ENCODE results near the gene BACH2.

BACH2 gene

GRCh38 chr6:90184334-90185298, 112.0 kb downstream of the BACH2 start:
- Mint-ChIP-seq H3K27ac (no peak overlapping the region), H3K4me3 (no peak overlapping the region), H3K36me3 (ENCODE audit: low read depth) (peaks cover 9% of the 10 kb centered on the region), H3K4me1 (peaks cover 10% of the 10 kb centered on the region), H3K9me3 (peaks cover 6% of the 10 kb centered on the region), H3K27me3 (ENCODE audit: low read depth, poor library complexity) (no peaks in the 10 kb centered on the region)
- no peak for DNase-seq
- no peak for TF ChIP-seq CTCF (IDR thresholded peaks at IDR 0.05)

- no peak overlapping the region for H3K4me3 Mint-ChIP-seq
- TF ChIP-seq CTCF (IDR thresholded peaks at IDR 0.05), result no peak
- no peak overlapping the region for H3K27ac Mint-ChIP-seq
- H3K36me3 Mint-ChIP-seq (ENCODE audit: low read depth), result peaks cover 5% of the 10 kb centered on the region
- peaks cover 3% of the 10 kb centered on the region for H3K9me3 Mint-ChIP-seq
- DNase-seq, result no peak
- H3K4me1 Mint-ChIP-seq, result peaks cover 10% of the 10 kb centered on the region
- no peaks in the 10 kb centered on the region for H3K27me3 Mint-ChIP-seq (ENCODE audit: low read depth, poor library complexity)
Observed at GRCh38 chr6:90183587-90184333, 112.9 kb downstream of the BACH2 start.

- Mint-ChIP-seq H3K4me3 (no peak overlapping the region), H3K9me3 (peaks cover 3% of the 10 kb centered on the region), H3K4me1 (peaks cover 6% of the 10 kb centered on the region), H3K27ac (no peak overlapping the region), H3K36me3 (ENCODE audit: low read depth) (peaks cover 5% of the 10 kb centered on the region), H3K27me3 (ENCODE audit: low read depth, poor library complexity) (peaks cover 6% of the 10 kb centered on the region)
- no peak for DNase-seq
- TF ChIP-seq CTCF (IDR thresholded peaks at IDR 0.05), result no peak
Observed at GRCh38 chr6:90180526-90180925, 116.1 kb downstream of the BACH2 start.

GRCh38 chr6:90179190-90180169, 117.2 kb downstream of the BACH2 start:
- peaks cover 10% of the 10 kb centered on the region for H3K27me3 Mint-ChIP-seq (ENCODE audit: low read depth, poor library complexity)
- no peak overlapping the region for H3K4me3 Mint-ChIP-seq
- DNase-seq, result no peak
- TF ChIP-seq CTCF (IDR thresholded peaks at IDR 0.05), result peak; percentile 39
- H3K9me3 Mint-ChIP-seq, result peaks cover 3% of the 10 kb centered on the region
- peaks cover 5% of the 10 kb centered on the region for H3K36me3 Mint-ChIP-seq (ENCODE audit: low read depth)
- H3K27ac Mint-ChIP-seq, result no peak overlapping the region
- peaks cover 6% of the 10 kb centered on the region for H3K4me1 Mint-ChIP-seq

- Mint-ChIP-seq H3K36me3 (ENCODE audit: low read depth) (peaks cover 10% of the 10 kb centered on the region), H3K9me3 (peaks cover 9% of the 10 kb centered on the region), H3K4me1 (peaks cover 6% of the 10 kb centered on the region), H3K27me3 (ENCODE audit: low read depth, poor library complexity) (peaks cover 10% of the 10 kb centered on the region), H3K27ac (no peak overlapping the region), H3K4me3 (no peak overlapping the region)
- DNase-seq, result no peak
- TF ChIP-seq CTCF (IDR thresholded peaks at IDR 0.05), result no peak
Observed at GRCh38 chr6:90178384-90178855, 118.2 kb downstream of the BACH2 start.

Measured in nephron progenitor cell (in vitro differentiated cells).